GM12878 (cell line): ENCODE measurements around the gene GPR78. TPM values are rescaled to one million over a fixed set of nuclear protein-coding genes. Genes with fewer than 3 reads are reported as not detected.
A peak's percentile ranks its signal among the peaks of the same experiment; 100 is the strongest.

Experiments
- ATAC-seq: fragments of 200-7000 bp; cut with Tn5 transposase; 3 replicates; pipeline ENCODE4 v1.9.1; 2020; ENCODE audit warnings: mild to moderate bottlenecking, moderate library complexity
- BruUV-seq: library from RNA; stranded (reverse); fragments of 400-500 nt; replicated peaks from 2 replicates; lab custom pipeline; 2021; lab: Mats Ljungman, UMichigan
- CTCF ChIA-PET: fragments of 300-600 bp; sonication (Branson Sonifier 250); formaldehyde crosslinking; extraction: SDS; loops from one replicate; lab custom pipeline; 2021; ENCODE audit warnings: inconsistent platforms; lab: Yijun Ruan, JAX
- POLR2A ChIA-PET: fragments of 350-600 bp; formaldehyde crosslinking; extraction: SDS; loops from one replicate; lab custom pipeline; 2021; ENCODE audit warnings: inconsistent platforms; lab: Charles Lee
- RAD21 ChIA-PET: fragments of 300-600 bp; sonication (Branson Sonifier 250); formaldehyde crosslinking; loops from one replicate; lab custom pipeline; 2023; ENCODE audit warnings: antibody characterized with exemption; ENCODE audit not compliant: unreplicated experiment; lab: Charles Lee
- SMC1A ChIA-PET: fragments of 300-600 bp; sonication (Branson Sonifier 250); formaldehyde crosslinking; loops from one replicate; lab custom pipeline; 2023; ENCODE audit not compliant: unreplicated experiment, uncharacterized antibody; lab: Charles Lee
- DNase-seq: peaks from one replicate; pipeline ENCODE4 v3.0.0-alpha.2; 2011; ENCODE audit warnings: low read depth, low spot score
- FAIRE-seq: peaks from 3 replicates; lab custom pipeline; 2011; peaks lifted over from hg19 to GRCh38; lab: Jason Lieb, UNC
- H2AFZ ChIP-seq: 2 replicates; pipeline ENCODE4 v1.6.0; 2011; ENCODE audit warnings: low read depth, low read length, control low read depth; ENCODE audit not compliant: control insufficient read depth
- H3K27ac ChIP-seq: 2 replicates; pipeline ENCODE4 v1.5.1; 2011; ENCODE audit warnings: control low read depth; ENCODE audit not compliant: control insufficient read depth, insufficient read depth
- H3K27me3 ChIP-seq, 2 experiments: replicated peaks in 1 of 2; 2 replicates each; pipeline versions ENCODE4 v1.6.0 to v1.6.1; 2011; ENCODE audit warnings: low read length in 1 of 2; ENCODE audit not compliant: control insufficient read depth in 2 of 2, insufficient read depth in 2 of 2
- H3K36me3 ChIP-seq, 2 experiments: 2 replicates each; pipeline ENCODE4 v1.5.1; 2011; ENCODE audit warnings: low read length in 1 of 2; ENCODE audit not compliant: control insufficient read depth in 2 of 2, insufficient read depth in 2 of 2
- H3K4me1 ChIP-seq: 2 replicates; pipeline ENCODE4 v1.6.1; 2011; ENCODE audit warnings: mild to moderate bottlenecking, low read length, moderate library complexity, mixed read lengths; ENCODE audit not compliant: control insufficient read depth, insufficient read depth
- H3K4me2 ChIP-seq: 2 replicates; pipeline ENCODE4 v1.6.0; 2011; ENCODE audit warnings: control low read depth; ENCODE audit not compliant: control insufficient read depth, insufficient read depth
- H3K4me3 ChIP-seq: fragments of 200-600 bp; sonication (generic); 2 replicates; pipeline ENCODE4 v1.5.1; 2016
- H3K79me2 ChIP-seq: 2 replicates; pipeline ENCODE4 v1.6.0; 2011; ENCODE audit warnings: low read length; ENCODE audit not compliant: control insufficient read depth, insufficient read depth
- H3K9ac ChIP-seq: 2 replicates; pipeline ENCODE4 v1.8.0; 2011; ENCODE audit warnings: low read length, control low read depth, mixed read lengths; ENCODE audit not compliant: control insufficient read depth, insufficient read depth
- H3K9me3 ChIP-seq: replicated peaks from 3 replicates; pipeline ENCODE4 v1.5.1; 2011; ENCODE audit warnings: mild to moderate bottlenecking, low read length; ENCODE audit not compliant: control insufficient read depth, insufficient read depth
- H4K20me1 ChIP-seq: 2 replicates; pipeline ENCODE4 v1.6.0; 2011; ENCODE audit not compliant: control insufficient read depth, insufficient read depth
- MTA2 ChIP-seq: fragments of 450-650 bp; IDR thresholded peaks from 2 replicates; pipeline ENCODE4 v1.6.1; 2016; ENCODE audit warnings: low read depth, mild to moderate bottlenecking, moderate library complexity
- NFYA ChIP-seq: IDR thresholded peaks from 2 replicates; pipeline ENCODE4 v1.6.1; 2011; ENCODE audit warnings: low read depth, mild to moderate bottlenecking, low read length, improper control_type of control experiment, borderline replicate concordance
- RAD21 ChIP-seq: IDR thresholded peaks from 2 replicates; pipeline ENCODE4 v1.6.1; 2011; ENCODE audit warnings: mild to moderate bottlenecking, low read depth, low read length, moderate library complexity; ENCODE audit not compliant: insufficient read depth
- RCOR1 ChIP-seq: conservative IDR thresholded peaks from 2 replicates; pipeline ENCODE4 v1.6.1; 2012; ENCODE audit warnings: low read depth, low read length, improper control_type of control experiment
- RUNX3 ChIP-seq: IDR thresholded peaks from 2 replicates; pipeline ENCODE4 v1.6.1; 2012; ENCODE audit warnings: low read length, inconsistent platforms
- TAF1 ChIP-seq: IDR thresholded peaks from 2 replicates; pipeline ENCODE4 v1.6.1; 2011; ENCODE audit warnings: mild to moderate bottlenecking, low read depth, low read length, borderline replicate concordance
- TCF12 ChIP-seq: IDR thresholded peaks from 2 replicates; pipeline ENCODE4 v1.6.1; 2011; ENCODE audit warnings: low read depth, mild to moderate bottlenecking, low read length
- TCF3 ChIP-seq: IDR thresholded peaks from 2 replicates; pipeline ENCODE4 v1.6.1; 2012; ENCODE audit warnings: low read depth, mild to moderate bottlenecking, low read length, borderline replicate concordance; ENCODE audit not compliant: insufficient read depth
- WGBS: methylation state at CpG from one replicate; pipeline ENCODE4 v1.1.6; 2016; ENCODE audit warnings: low lambda C conversion rate; ENCODE audit not compliant: insufficient replicate concordance, insufficient coverage; ENCODE audit errors: missing lambda C conversion rate; 5-methylcytosine and 5-hydroxymethylcytosine counted together
- in situ Hi-C: fragments of 300-500 bp; cut with MboI; formaldehyde crosslinking; loops from 9 replicates; pipeline ENCODE4 v1.14.3; 2018; ENCODE audit warnings: mixed read lengths
- intact Hi-C: fragments of 100-400 bp; cut with micrococcal nuclease; formaldehyde crosslinking; loops from one replicate; pipeline ENCODE4 v1.14.2; 2022; ENCODE audit not compliant: unreplicated experiment
- polyA plus RNA-seq, 11 experiments: library from polyadenylated mRNA; depleted of rRNA in 4 of 11; unstranded in 6 of 11; stranded (reverse) in 5 of 11; fragments of >200 nt; fragmentation: Nextera tagmentation in 4 of 11; fragmentation: Illumina TruSeq in 1 of 11; extraction: Ambion mirVana in 4 of 11; extraction: Trizol in 1 of 11; gene quantifications; 1 replicate in 1 of 11; 2 replicates in 10 of 11; pipeline versions ENCODE4 v1.2.1 to v1.2.3, GENCODE V29; 2011 to 2016; ENCODE audit warnings: inconsistent platforms in 2 of 11, missing spikeins in 2 of 11, low read depth in 1 of 11
- total RNA-seq, 4 experiments: library from RNA; depleted of rRNA in 3 of 4; stranded (reverse); fragments of >200 nt in 3 of 4; fragmentation: Illumina TruSeq in 1 of 4; extraction: Trizol in 1 of 4; gene quantifications; 2 replicates each; pipeline versions ENCODE4 v1.2.1 to v1.2.3, GENCODE V29; 2013 to 2021

Gene GPR78
- total and polyA plus RNA-seq, 10 of the 15 experiments (the other 5 are each of a cell fraction or from before 2014, with no cell fraction given) = 0.03 TPM; not detected in 9

DNA sequence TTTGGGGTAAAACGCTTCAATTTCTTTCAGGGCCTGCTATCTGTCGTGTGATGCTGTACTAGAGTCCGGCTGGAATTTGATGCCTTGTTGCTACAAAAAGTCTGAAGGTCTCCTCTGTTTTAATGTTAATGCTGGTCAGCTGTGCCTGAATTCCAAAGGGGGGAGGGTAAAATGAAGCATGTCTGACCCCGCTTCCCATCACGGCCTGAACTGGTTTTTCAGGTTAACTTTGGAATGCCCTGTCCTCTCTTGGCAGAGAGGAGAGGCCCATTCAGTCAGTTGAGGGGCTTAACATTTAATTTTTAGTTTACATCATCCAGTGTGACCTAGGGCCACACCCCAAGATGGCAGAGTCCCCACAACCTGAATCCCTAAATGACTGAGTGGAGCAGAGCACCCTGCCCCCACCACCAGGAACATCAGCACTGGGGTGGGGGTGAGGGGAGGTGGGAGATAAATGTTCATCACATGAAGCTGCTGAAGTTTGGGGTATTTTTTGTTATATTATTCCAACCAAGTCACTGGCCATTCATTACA, 47.9 kb upstream of the GPR78 start:
- Histone ChIP-seq H3K27ac (no peak overlapping the region), H2AFZ (no peak overlapping the region), H3K27me3 (no peaks in the 10 kb centered on the region), H3K4me1 (peaks cover 30% of the 10 kb centered on the region), H3K36me3 (no peaks in the 10 kb centered on the region), H3K79me2 (no peaks in the 10 kb centered on the region)
- BruUV-seq = no TSS peak
- no peak for DNase-seq
- ATAC-seq = no peak
- no peak for FAIRE-seq
- intact Hi-C loops = no loop called here
- POLR2A ChIA-PET = no interaction called here
- CTCF ChIA-PET = interaction anchor here (0.5 kb wide), 1 partner anchor 55 kb away, joined by 3 read pairs; no protein-coding TSS in a partner anchor
- 89% methylated on average over 5 of the region's 5 CpGs for WGBS
- SMC1A ChIA-PET = interaction anchor here (1.0 kb wide), 1 partner anchor 12 kb away, joined by 4 read pairs; no protein-coding TSS in a partner anchor
- TF ChIP-seq TAF1 (no peak), NFYA (no peak)
- TF ChIP-seq, all 136 proteins: peak for 0
- Histone ChIP-seq H4K20me1 (no peaks in the 10 kb centered on the region), H3K9ac (no peak overlapping the region), H3K4me3 (no peak overlapping the region), H3K9me3 (peaks cover 8% of the 10 kb centered on the region), H3K4me2 (no peak overlapping the region)
- in situ Hi-C loops = no loop called here
- RAD21 ChIA-PET = no interaction called here

DNA sequence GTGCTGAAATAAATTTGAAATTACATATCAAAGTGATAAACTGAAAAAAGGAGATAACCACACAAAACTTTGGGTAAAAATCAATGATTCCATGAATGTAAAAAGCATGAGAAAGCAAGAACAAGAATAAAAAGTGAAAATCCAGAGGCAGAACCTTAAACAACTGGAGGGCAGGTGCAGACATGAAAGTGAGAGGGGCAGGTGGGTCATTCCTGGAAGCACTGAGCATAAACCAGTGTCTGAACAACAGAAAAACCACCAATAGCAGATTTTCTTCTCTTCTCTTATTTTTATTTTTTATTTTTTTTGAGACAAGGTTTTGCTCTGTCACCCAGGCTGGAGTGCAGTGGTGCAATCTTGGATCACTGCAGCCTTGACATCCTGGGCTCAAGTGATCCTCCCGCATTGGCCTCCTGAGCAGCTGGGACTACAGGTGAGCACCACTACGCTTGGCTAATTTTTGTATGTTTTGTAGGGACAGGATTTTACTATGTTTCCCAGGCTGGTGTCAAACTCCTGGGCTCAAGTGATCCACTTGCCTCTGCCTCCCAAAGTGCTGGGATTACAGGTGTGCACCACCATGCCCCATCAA, 46.8 kb upstream of the GPR78 start:
- Histone ChIP-seq H3K9ac (peak overlapping the region; percentile 69; the same call in 1 of the 2 replicates), H4K20me1 (no peaks in the 10 kb centered on the region), H2AFZ (peak overlapping the region; percentile 63; the same call in 1 of the 2 replicates), H3K9me3 (peaks cover 8% of the 10 kb centered on the region), H3K4me3 (peak overlapping the region; percentile 8; the same call in 1 of the 2 replicates), H3K27ac (peak overlapping the region; percentile 89), H3K4me1 (peaks cover 33% of the 10 kb centered on the region), H3K4me2 (peak overlapping the region; percentile 93), H3K27me3 (no peaks in the 10 kb centered on the region), H3K79me2 (no peaks in the 10 kb centered on the region), H3K36me3 (no peaks in the 10 kb centered on the region)
- 70% methylated on average over 2 of the region's 2 CpGs for WGBS
- intact Hi-C loops = no loop called here
- DNase-seq (no peak), FAIRE-seq (no peak), ATAC-seq (peak; percentile 25)
- in situ Hi-C loops = no loop called here
- ChIA-PET SMC1A (no interaction called here), POLR2A (no interaction called here), CTCF (interaction anchor here (0.5 to 0.6 kb wide), 2 partner anchors 10 to 54 kb away, joined by 3 read pairs; no protein-coding TSS in a partner anchor), RAD21 (interaction anchor here (1.7 kb wide), 1 partner anchor 65 kb away, joined by 4 read pairs; no protein-coding TSS in a partner anchor)
- no TSS peak for BruUV-seq
- TF ChIP-seq RUNX3 (peak; percentile 20; the same call in 1 of the 2 replicates), TCF3 (peak; percentile 91; the same call in 1 of the 2 replicates), RAD21 (no peak), TCF12 (peak; percentile 78), RCOR1 (no peak), MTA2 (no peak)
